PC-3 (cell line): ENCODE measurements around the gene AAMP.

Source experiments
- CTCF ChIP-seq: fragments of 300-600 bp; sonication (generic); conservative IDR thresholded peaks from 2 replicates; pipeline ENCODE4 v1.5.1; 2017; ENCODE audit warnings: antibody characterized with exemption, low read depth, mild to moderate bottlenecking, low read length
- EZH2 ChIP-seq: fragments of 300-600 bp; sonication (generic); IDR thresholded peaks from one replicate; pipeline ENCODE4 v1.6.1; 2017; ENCODE audit warnings: antibody characterized with exemption, mild to moderate bottlenecking, low read length; ENCODE audit not compliant: unreplicated experiment
- EZH2phosphoT487 ChIP-seq: fragments of 300-600 bp; sonication (generic); IDR thresholded peaks from 2 replicates; pipeline ENCODE4 v1.6.1; 2018; ENCODE audit warnings: mild to moderate bottlenecking, antibody characterized with exemption, low read length, borderline replicate concordance

GRCh38 chr2:218290316-218291261, 20.7 kb upstream of the AAMP start:
- no peak for TF ChIP-seq CTCF
- TF ChIP-seq EZH2 = no peak
- no peak for TF ChIP-seq EZH2phosphoT487
